AG08395 (cell line): ENCODE data around the gene SLAMF9.

ENCODE experiments used
- DNase-seq: peaks from one replicate; pipeline ENCODE4 v3.0.0; 2012; ENCODE audit warnings: mixed read lengths, low spot score

SLAMF9 gene

DNA sequence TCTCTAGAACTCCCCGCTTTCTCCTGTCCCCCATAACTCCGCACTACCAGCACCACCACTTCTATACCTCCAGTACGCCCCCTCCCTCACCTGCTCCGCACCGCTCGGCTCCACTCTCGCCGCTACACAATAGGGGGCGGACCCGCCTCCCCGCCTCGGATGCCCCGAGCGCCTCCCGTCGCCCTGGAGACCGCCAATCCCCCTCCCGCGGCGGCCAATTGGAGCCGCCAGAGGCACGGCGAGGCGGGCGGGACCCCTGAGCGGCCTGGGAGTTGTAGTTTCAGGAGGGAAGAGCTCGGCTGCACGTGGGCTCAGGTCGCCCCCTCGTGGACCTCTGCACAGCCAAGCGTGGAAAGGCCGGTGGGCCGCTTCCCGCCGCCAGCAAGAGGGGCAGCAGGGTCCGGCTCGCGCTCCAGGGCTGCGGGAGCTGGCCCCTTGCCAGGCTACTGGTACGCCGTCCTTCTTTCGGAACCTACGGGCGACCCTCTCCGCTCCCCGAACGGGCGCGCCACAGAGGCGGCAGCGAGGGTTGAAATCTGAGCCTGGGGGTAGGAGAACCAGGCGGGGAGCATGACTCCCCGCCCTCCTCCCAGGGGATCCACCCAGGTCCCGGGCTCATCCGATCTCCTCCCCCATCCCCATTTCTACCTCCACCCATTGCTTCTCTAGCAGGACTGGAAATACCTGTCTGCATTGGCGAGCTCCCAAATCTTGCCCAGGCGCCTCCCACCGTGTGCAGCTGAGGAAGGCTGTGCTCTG is 8.4 kb downstream of the SLAMF9 start, which contains the start of gene IGSF9:
Gene IGSF9, minus strand, starts transcription at position 131 of the 759 bp plus-strand sequence. CDS start 2,159 bp downstream, outside the sequence.
- DNase-seq: peak; percentile 75

DNA sequence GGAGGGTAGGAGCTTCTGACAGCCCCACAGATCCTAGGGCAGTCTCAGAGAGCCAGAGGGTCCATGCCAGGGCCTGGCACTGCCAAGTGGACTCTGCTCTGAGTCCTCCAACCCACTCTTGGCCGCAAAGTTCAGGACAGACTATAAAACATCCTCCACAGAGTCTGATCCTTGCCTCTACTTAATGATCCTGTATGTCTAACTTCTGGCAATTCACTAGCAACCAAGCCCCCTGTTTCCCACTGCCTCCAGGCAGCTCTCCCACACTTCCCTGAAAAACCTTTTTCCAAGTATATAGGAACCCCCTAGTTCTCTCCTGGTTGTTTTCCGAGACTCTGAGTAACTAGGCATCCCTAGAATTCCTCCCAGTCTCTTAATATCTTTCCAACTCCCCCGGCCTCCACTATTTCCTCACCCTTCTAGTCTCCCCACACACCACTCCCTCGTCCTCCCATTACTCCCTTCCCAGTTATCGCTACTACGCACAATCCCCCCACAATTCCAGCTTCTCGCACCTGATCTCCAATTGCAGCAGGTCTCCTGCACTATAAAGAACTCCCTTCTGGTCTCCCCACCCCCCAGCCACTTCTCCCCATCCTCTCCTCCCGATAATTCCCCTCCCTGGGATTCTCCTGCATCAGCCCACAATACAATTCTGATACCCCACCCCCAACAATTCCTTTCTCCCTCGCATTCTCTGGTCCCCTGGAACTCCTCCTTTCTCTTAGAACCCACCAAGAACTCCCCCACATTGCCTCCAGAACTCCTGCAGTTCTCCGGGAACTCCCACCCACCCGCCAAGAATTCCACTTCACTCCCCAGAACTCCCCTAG is 9.2 kb downstream of the SLAMF9 start:
- no peak for DNase-seq

- no peak for DNase-seq
These were observed 10.0 kb downstream of the SLAMF9 start for GRCh38 chr1:159943908-159944622.

- no peak for DNase-seq
These were observed 10.8 kb downstream of the SLAMF9 start for GRCh38 chr1:159943278-159943640.

DNA sequence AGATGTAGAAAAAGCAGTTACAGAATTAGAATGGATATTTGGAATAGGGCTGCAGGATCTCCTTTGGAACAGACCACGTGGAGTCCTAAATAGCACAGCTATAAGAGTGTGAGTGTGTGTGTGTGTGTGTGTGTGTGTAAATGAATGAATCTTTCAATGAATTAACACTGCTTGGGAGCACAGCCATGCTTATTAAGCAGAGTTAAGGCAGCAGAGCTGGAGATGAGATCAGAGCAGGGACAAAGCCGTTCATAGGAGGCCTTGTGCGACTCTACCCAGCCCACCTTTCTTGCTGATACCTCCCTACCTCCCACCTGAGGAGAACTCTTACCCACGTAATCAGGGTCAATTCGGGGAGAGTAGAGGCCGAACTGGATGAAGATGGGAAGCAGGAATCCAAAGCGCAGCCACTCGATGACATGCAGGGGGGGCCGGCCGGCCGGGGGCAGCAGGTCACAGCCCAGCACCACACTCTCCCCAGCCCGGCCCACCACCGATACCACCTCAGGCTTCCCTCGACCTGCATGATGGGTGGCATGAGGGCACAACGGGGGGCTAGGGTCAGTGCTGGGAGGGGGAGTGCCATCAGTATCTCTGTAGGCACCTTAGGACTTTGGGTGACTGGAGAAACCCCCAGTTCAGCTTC is 11.3 kb downstream of the SLAMF9 start:
- no peak for DNase-seq

GRCh38 chr1:159941591-159942560 is 12.2 kb downstream of the SLAMF9 start:
- no peak for DNase-seq

- DNase-seq: no peak
These were observed 12.9 kb downstream of the SLAMF9 start for GRCh38 chr1:159941141-159941540.

DNA sequence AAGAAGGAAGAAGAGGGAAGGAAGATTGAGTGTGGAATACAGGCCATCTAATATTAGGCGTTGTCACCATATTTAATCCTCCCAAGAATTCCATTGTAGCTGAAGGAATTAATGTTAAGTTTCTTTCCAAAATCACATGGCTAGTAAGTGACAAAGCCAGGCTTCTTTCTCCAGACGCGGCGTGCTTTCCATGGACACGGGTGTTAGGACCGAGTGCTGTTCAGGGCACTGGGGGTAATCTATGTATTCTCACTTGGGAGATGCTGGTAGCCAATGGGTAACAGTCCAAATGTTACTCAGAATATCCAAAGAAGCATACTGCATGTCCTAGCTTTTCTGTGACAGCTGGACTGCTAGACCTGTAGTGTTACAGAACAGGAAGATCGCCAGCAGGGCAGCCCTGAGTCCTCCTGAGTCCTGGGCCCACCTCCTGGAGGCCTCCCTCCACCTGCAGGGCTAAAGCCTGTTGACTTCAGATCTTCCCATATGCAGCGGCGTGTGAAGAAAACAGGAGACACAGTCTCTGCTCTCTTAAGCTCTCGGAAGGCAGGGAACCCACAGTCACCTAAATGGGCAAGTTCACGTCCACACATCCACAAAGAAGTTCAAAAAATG is 13.9 kb downstream of the SLAMF9 start:
- no peak for DNase-seq

DNA sequence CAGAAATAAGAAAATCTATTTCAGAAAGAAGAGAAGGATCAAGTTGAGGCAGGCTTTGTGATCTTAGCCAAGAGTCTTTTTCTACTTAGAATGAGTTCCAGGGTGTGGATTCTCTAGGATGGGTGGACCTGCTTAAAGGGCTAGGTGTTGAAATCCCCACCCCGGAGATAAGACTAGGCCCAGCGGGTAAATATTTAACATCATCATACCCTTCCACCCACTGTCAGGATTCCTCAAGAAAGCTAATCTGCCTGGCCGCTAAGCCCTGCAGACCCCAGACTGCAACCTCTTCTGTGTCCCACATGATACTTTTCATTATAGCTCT is 14.4 kb downstream of the SLAMF9 start:
- DNase-seq: no peak

GRCh38 chr1:159938905-159939677 is 14.9 kb downstream of the SLAMF9 start:
- no peak for DNase-seq

GRCh38 chr1:159938211-159938852 is 15.7 kb downstream of the SLAMF9 start:
- DNase-seq: no peak

DNA sequence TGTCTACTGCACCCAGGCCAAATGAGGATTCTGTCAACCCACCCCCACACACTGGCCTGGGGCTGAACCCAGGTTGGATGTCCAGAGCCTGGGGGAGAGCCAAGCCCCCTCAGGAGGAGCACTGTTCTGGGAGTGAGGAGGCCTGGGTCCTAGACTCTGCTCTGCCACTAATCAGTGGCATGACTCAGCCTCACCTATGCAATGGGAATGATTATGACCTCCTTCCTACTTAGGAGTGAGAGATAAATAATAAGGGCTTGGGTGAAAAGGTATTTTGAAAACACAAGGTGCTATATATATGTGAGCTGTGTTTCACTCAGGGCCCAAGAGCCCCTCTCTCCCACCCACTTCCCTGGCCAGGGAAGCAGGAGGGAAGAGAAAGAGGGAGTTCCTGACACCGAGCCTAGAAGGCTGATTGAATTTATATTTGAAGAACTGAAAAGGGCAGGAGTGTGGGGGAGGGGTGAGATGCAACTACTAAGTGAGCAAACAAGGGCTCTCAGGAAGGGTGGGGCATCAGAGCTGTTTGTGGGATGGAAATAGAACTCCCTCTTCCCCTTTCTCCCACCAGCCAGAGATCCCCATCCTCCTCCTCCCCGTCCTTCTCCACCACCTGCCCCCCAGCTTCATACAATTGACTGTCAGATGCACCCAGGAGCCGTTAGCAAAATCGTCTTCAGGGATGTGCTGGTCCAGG is 16.8 kb downstream of the SLAMF9 start:
- DNase-seq: no peak

DNA sequence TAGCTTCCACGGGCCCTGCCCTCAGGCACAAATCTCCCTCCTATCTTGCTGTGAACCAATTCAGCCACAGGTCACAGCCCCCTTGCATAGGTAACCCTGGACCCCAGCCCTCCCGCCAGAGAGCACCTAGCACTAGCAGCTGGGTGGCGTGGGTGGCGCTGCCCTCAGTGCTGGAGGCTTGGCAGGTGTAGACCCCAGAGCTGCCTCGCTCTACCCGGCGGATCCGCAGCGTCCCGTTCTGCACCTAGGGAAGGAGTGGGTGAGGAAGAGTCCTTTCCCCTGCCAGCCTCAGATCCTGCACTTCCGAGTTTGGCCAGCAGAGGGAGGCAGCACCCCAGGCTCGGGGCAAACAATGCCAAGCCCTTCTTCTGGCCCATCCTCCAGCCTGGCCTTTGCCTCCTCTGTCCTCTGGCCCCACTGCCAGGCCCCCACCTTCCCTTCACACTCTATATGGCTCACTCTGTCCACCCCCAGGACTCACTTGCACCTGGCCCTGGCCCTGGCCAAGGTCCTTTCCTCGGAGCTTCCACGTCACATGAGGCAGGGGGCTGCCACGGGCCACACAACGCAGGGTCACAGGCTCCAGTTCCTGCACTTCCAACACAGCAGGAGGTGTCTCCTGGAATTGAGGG is 17.6 kb downstream of the SLAMF9 start:
- peak; percentile 82 for DNase-seq

- DNase-seq: peak; percentile 21
These were observed 18.2 kb downstream of the SLAMF9 start for GRCh38 chr1:159935719-159936272.

- DNase-seq: no peak
These were observed 18.7 kb downstream of the SLAMF9 start for GRCh38 chr1:159935305-159935704.

DNA sequence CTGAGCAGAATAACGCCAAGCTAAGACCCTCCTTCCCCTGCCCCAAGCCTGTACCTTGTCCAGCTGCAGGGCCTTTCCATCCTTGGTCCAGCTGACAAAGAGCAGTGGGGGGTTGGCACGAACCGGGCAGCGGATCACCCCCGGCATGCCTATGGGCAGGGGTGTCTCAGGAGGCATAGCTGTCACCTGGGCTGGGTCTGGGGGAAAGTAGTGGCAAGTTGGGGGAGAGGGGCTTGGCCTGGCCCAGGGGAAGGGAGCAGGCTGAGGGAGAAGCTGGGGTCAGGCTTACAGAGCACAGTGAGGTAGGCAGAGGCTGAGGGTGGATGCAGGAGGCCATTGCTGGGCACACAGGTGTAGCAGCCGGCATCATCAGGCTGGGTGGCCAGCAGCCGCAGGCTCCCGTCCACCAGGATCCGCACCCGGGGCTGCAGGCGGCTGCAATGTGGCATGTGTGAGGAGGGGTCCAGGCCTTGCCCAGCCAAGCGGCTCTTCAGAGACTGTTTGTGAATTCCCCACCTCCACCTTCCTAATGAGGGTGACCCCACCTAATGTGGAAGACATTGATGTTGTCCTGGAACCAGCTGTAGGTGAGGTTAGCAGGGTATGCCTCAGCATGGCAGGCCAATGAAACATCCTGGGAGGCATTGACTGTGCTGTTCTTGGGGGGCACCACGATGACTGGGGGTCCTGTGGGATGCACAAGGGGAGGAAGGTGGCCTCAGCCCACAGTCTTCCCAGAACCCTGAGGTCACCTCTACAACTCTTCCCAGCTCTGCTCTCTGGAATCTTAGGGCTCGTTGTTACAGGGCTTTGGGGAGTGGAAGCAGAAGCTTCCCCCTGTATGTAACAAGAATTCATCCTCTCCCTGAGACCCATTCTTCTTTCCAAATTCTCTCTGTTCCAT is 19.6 kb downstream of the SLAMF9 start:
- DNase-seq: no peak

GRCh38 chr1:159933347-159933746 is 20.7 kb downstream of the SLAMF9 start:
- no peak for DNase-seq
